ENCODE data around the gene ARID1B. TPM values are rescaled to one million over a fixed set of nuclear protein-coding genes. Genes with fewer than 3 reads are reported as not detected.

The ARID1B gene
- total RNA-seq, 2 experiments from 2014 or later = 90.1 to 164 TPM

DNA sequence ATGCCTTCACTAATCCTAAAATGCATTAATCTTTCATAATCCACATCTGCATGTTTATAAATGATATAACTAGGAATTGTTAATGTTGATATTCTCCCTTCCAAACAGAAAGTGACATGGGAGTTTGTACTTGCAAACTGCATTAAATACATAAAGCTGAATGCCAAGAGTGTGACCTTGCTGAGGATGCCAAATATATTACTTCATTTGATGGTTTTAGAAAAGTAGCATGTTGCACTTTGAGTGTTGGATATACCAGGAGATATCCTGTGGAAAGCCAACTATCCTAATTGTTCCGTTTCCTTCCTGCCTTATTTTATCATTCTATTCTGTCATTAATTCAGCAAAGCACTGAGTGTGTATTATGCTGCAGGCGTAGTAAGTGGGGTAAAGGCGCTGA is 316.4 kb downstream of the ARID1B start:
- Histone ChIP-seq H3K4me2 (ENCODE audit: low read length) (no peak overlapping the region), H3K79me2 (ENCODE audit: insufficient read depth, low read depth, low read length) (no peaks in the 10 kb centered on the region), H3K4me3 (ENCODE audit: low read depth, low read length, poor library complexity, severe bottlenecking) (no peak overlapping the region), H2AFZ (ENCODE audit: low read length) (no peak overlapping the region), H3K36me3 (ENCODE audit: insufficient read depth, low read length) (peaks cover 25% of the 10 kb centered on the region), H3K4me1 (ENCODE audit: insufficient read depth, low read length, poor library complexity, severe bottlenecking) (peaks cover 10% of the 10 kb centered on the region), H3K9me3 (ENCODE audit: low read length) (no peaks in the 10 kb centered on the region), H3K27ac (ENCODE audit: low read depth, low read length, poor library complexity, severe bottlenecking) (no peak overlapping the region), H4K20me1 (ENCODE audit: insufficient read depth, low read length) (no peaks in the 10 kb centered on the region), H3K9me2 (ENCODE audit: insufficient read depth, low read length) (no peaks in the 10 kb centered on the region)
- CTCF ChIA-PET (ENCODE audit: unreplicated experiment) = no interaction called here
- DNase-seq (ENCODE audit: low spot score) = no peak
- TF ChIP-seq, protein P1, sequence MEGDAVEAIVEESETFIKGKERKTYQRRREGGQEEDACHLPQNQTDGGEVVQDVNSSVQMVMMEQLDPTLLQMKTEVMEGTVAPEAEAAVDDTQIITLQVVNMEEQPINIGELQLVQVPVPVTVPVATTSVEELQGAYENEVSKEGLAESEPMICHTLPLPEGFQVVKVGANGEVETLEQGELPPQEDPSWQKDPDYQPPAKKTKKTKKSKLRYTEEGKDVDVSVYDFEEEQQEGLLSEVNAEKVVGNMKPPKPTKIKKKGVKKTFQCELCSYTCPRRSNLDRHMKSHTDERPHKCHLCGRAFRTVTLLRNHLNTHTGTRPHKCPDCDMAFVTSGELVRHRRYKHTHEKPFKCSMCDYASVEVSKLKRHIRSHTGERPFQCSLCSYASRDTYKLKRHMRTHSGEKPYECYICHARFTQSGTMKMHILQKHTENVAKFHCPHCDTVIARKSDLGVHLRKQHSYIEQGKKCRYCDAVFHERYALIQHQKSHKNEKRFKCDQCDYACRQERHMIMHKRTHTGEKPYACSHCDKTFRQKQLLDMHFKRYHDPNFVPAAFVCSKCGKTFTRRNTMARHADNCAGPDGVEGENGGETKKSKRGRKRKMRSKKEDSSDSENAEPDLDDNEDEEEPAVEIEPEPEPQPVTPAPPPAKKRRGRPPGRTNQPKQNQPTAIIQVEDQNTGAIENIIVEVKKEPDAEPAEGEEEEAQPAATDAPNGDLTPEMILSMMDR (conservative IDR thresholded peaks at IDR 0.05; ENCODE audit: low read length) = no peak
- no peak for TF ChIP-seq EZH2phosphoT487 (IDR thresholded peaks at IDR 0.05; ENCODE audit: borderline replicate concordance, low read depth, low read length)
- POLR2A ChIA-PET = no interaction called here
- intact Hi-C loops (cut with micrococcal nuclease; ENCODE audit: unreplicated experiment) = no loop called here
- BruUV-seq (replicated peaks) = no TSS peak

DNA sequence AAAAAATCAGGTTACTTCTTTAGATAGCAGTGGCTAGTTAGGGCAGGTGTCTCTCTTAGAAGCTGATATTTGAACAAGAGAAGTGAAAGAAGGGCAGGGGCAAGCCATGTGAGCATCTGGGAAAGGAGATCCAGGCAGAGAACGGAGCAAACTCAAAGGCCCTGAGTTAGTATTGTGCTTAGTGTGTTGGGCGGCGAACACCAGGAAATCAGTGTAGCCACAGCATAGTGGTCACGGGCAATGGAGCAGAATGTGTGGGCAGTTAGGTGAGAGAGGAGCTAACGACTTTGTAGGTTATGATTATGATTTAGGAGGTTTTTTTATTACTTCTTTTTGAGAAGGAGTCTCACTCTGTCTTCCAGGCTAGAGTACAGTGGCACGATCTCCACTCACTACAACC is 316.9 kb downstream of the ARID1B start:
- H3K4me1 ChIP-seq (ENCODE audit: insufficient read depth, low read length, poor library complexity, severe bottlenecking) = peaks cover 10% of the 10 kb centered on the region
- H3K9me2 ChIP-seq (ENCODE audit: insufficient read depth, low read length) = no peaks in the 10 kb centered on the region
- H3K79me2 ChIP-seq (ENCODE audit: insufficient read depth, low read depth, low read length) = no peaks in the 10 kb centered on the region
- intact Hi-C loops (cut with micrococcal nuclease; ENCODE audit: unreplicated experiment) = no loop called here
- TF ChIP-seq EZH2phosphoT487 (IDR thresholded peaks at IDR 0.05; ENCODE audit: borderline replicate concordance, low read depth, low read length) = no peak
- TF ChIP-seq, protein P1 (conservative IDR thresholded peaks at IDR 0.05; ENCODE audit: low read length) = no peak
- no peak overlapping the region for H3K4me3 ChIP-seq (ENCODE audit: low read depth, low read length, poor library complexity, severe bottlenecking)
- CTCF ChIA-PET (ENCODE audit: unreplicated experiment) = no interaction called here
- POLR2A ChIA-PET = no interaction called here
- DNase-seq (ENCODE audit: low spot score) = peak; percentile 10
- H4K20me1 ChIP-seq (ENCODE audit: insufficient read depth, low read length) = no peaks in the 10 kb centered on the region
- H3K9me3 ChIP-seq (ENCODE audit: low read length) = no peaks in the 10 kb centered on the region
- H2AFZ ChIP-seq (ENCODE audit: low read length) = no peak overlapping the region
- H3K27ac ChIP-seq (ENCODE audit: low read depth, low read length, poor library complexity, severe bottlenecking) = no peak overlapping the region
- BruUV-seq (replicated peaks) = no TSS peak
- H3K36me3 ChIP-seq (ENCODE audit: insufficient read depth, low read length) = peaks cover 25% of the 10 kb centered on the region
- H3K4me2 ChIP-seq (ENCODE audit: low read length) = no peak overlapping the region

DNA sequence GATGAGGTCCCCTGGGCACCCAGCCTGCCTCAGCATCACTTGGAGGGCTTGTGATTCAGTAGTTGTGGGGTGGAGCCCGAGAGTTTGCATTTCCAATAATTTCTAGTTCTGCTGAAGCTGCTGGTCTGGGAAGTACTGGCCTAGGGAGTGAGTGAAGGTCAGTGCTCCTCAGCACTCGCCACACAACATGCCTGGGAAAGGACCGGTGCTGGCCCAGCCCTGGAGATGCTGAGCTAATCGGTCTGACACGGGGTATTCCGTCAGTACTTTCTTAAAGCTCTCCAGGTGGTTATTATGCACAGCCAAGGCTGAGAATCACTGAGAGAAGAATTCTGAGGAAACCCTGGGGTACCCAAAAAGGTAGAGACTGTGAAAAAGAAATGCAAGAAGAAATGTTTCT is 317.9 kb downstream of the ARID1B start:
- no TSS peak for BruUV-seq (replicated peaks)
- no peak for DNase-seq (ENCODE audit: low spot score)
- POLR2A ChIA-PET = no interaction called here
- Histone ChIP-seq H2AFZ (ENCODE audit: low read length) (no peak overlapping the region), H4K20me1 (ENCODE audit: insufficient read depth, low read length) (no peaks in the 10 kb centered on the region), H3K27ac (ENCODE audit: low read depth, low read length, poor library complexity, severe bottlenecking) (no peak overlapping the region), H3K4me3 (ENCODE audit: low read depth, low read length, poor library complexity, severe bottlenecking) (no peak overlapping the region), H3K4me1 (ENCODE audit: insufficient read depth, low read length, poor library complexity, severe bottlenecking) (peaks cover 10% of the 10 kb centered on the region), H3K9me2 (ENCODE audit: insufficient read depth, low read length) (no peaks in the 10 kb centered on the region), H3K4me2 (ENCODE audit: low read length) (no peak overlapping the region), H3K36me3 (ENCODE audit: insufficient read depth, low read length) (peaks cover 31% of the 10 kb centered on the region), H3K9me3 (ENCODE audit: low read length) (no peaks in the 10 kb centered on the region), H3K79me2 (ENCODE audit: insufficient read depth, low read depth, low read length) (no peaks in the 10 kb centered on the region)
- intact Hi-C loops (cut with micrococcal nuclease; ENCODE audit: unreplicated experiment) = no loop called here
- TF ChIP-seq, protein P1 (conservative IDR thresholded peaks at IDR 0.05; ENCODE audit: low read length) = no peak
- TF ChIP-seq EZH2phosphoT487 (IDR thresholded peaks at IDR 0.05; ENCODE audit: borderline replicate concordance, low read depth, low read length) = no peak
- CTCF ChIA-PET (ENCODE audit: unreplicated experiment) = no interaction called here

Measured in OCI-LY7 (cell line).